ENCODE data around the gene GPC2.
A peak's percentile ranks its signal among the peaks of the same experiment; 100 is the strongest.
"Not testable (repeated sequence)": the region's sequence is repeated elsewhere in the genome, so short reads cannot be mapped to it uniquely, and the experiment has no call there.

Gene GPC2

GRCh38 chr7:100148225-100148558, 29.0 kb downstream of the GPC2 start:
- DNase-seq: no peak

DNA sequence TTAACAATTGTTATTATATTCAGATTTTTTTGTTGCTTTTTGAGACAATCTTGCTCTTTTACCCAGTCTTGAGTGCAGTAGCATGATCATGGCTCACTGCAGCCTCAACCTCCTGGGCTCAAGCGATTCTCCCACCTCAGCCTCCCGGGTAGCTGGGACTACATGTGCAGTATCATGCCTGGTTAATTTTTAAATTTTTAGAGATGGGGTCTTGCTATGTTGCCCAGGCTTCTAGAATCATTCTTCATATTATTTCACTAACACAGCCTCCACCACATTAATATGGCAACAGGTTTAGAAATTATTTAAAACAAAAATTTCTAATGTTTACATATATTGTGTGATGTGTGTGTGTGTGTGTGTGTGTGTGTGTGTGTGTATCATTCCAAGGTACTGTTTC, 29.9 kb downstream of the GPC2 start:
- DNase-seq: no peak

DNA sequence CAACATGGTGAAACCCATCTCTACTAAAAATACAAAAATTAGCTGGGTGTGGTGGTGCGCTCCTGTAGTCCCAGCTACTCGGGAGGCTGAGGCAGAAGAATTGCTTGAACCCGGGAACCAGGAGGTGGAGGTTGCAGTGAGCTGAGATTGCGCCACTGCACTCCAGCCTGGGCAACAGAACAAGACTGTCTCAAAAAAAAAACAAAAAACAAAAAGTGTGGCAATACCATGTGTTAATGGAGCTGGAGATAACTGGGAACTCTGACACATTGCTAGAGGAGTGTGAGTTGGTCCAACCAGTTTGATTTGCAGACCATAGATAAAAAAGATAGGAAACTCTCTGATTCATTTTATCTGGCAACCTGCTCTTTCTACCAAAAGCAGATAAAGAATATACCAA, 30.8 kb downstream of the GPC2 start:
- not testable (repeated sequence) for DNase-seq

DNA sequence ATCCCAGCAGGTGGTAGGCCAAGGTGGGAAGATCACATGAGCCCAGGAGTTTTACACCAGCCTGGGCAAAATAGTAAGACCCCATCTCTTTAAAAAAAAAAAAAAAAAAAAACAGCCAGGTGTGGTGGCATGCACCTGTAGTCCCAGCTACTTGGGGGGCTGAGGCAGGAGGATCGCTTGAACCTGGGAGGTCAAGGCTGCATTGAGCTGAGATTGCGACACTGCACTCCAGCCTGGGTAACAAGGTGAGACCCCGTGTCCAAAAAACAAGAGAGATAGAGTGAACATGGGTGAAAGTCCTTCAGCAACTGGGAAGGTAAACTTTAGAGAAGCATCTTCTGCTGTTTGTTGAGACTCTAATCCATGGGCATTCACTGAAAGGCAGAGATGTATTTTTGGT, 34.7 kb downstream of the GPC2 start:
- DNase-seq: no peak

DNA sequence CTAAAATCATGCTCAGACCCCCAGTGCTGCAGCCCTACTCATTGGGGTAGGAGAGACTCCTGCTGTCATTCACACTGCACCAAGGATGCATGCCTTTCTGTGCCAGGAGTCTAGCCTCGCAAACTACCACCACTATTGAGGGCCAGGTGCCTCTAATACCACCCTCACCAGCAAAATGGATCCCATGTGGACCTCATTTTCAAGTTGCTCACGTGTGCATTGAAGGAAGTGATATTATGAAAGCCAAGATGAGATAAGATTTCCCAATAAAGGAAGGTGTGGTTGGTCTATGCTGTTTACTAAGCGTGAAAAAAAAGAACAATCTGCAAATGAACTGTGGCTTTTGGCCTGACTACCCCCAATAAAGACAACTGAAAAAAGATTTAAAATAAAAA, 35.6 kb downstream of the GPC2 start:
- no peak for DNase-seq

- DNase-seq: no peak
Measured at GRCh38 chr7:100137851-100138760, 39.1 kb downstream of the GPC2 start.

- DNase-seq: peak; percentile 77 to 84 (median 80)
Measured at GRCh38 chr7:100132697-100133151, 44.5 kb downstream of the GPC2 start.

- no peak for DNase-seq
Measured at GRCh38 chr7:100132126-100132525, 45.1 kb downstream of the GPC2 start.

GRCh38 chr7:100130608-100131453, 46.4 kb downstream of the GPC2 start:
- DNase-seq: peak; percentile 79 to 85 (median 84)

DNA sequence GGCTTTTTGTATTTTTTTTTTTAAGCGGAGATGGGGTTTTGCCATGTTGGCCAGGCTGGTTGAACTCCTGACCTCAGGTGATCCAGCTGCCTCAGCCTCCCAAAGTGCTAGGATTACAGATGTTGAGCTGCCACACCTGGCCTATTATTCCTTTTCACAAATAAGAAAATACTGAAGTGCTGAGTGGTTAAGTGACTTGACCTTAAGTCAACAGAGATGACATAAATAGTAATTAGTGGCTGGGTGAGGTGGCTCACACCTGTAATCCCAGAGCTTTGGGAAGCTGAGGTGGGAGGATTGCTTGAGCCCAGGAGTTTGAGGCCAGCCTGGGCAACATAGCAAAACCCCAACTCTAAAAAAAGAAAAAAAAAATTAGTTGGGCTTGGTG, 47.0 kb downstream of the GPC2 start:
- not testable (repeated sequence) for DNase-seq

GRCh38 chr7:100128637-100128963, 48.6 kb downstream of the GPC2 start:
- no peak for DNase-seq

DNA sequence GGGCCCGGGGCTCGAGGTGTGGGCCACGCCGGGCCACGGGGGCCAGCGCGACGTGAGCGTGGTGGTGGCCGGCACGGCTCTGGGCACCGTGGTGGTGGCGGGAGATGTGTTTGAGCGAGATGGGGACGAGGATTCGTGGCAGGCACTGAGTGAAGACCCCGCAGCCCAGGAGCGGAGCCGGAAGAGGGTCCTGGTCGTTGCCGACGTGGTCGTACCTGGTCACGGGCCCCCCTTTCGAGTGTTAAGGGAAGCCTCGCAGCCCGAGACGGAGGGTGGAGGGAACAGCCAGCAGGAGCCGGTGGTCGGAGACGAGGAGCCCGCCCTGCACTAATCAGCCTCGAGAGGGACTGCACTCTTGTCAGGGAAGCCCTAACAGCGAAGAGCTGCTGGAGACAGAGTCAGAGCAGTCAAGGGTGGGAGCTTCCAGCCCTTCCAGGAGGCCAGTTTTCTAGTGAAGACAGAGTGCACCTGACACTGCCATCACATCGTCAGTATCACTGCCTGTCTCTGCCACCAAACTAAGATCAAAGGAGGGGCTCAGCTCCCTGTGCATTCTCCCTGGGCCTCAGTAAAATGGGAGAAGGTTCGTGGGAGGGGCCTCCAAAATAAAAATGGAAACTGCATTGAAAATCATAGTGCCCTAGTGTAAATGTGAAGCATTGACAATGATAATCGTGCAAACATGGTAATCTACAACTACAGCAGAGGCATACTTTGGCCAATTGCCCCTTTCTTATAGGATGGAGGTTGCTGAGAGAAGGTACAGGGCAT, 49.1 kb downstream of the GPC2 start:
- peak in 1 of 3 donors; percentile 20 for DNase-seq

DNA sequence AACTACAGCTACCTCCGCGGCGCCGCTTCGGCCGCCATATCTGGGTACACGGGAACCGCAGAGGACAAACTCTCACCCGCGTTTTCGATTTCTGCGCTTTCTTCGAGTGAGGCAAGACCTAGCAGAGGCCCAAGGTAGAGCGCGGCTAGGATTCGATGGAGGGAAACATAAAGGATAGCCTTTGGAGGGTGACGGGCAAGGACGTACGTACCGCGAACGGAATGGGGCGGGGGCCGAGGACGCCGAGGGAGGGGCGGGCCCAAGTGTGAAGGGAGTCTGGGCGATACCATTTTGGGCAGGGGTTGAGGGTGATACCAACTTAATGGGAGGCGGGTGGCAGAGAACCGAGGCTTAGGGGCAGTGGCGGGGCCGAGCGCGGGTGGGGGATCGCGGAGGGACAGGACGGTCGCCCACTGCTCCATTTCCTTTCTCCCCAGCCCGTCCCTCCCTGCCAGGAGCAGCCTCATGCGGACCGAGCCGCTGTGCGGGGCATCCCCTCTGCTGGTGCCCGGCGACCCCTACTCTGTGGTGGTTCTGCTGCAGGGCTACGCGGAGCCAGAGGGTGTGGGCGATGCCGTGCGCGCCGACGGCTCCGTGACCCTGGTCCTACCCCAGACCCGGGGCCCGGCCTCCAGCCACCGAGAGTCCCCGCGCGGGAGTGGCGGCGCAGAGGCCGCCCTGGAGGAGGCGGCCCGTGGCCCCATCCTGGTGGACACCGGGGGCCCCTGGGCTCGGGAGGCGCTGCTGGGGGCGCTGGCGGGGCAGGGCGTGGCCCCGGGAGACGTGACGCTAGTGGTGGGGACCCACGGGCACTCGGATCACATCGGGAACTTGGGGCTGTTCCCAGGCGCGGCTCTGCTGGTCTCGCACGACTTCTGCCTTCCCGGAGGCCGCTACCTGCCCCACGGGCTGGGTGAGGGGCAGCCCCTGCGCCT, 50.0 kb downstream of the GPC2 start, which contains the start of gene MBLAC1:
Gene MBLAC1, plus strand, starts transcription at position 37 of the 935 bp plus-strand sequence. Its CDS starts 429 bp downstream, at position 466.
- DNase-seq: peak; percentile 86 to 94 (median 92)

DNA sequence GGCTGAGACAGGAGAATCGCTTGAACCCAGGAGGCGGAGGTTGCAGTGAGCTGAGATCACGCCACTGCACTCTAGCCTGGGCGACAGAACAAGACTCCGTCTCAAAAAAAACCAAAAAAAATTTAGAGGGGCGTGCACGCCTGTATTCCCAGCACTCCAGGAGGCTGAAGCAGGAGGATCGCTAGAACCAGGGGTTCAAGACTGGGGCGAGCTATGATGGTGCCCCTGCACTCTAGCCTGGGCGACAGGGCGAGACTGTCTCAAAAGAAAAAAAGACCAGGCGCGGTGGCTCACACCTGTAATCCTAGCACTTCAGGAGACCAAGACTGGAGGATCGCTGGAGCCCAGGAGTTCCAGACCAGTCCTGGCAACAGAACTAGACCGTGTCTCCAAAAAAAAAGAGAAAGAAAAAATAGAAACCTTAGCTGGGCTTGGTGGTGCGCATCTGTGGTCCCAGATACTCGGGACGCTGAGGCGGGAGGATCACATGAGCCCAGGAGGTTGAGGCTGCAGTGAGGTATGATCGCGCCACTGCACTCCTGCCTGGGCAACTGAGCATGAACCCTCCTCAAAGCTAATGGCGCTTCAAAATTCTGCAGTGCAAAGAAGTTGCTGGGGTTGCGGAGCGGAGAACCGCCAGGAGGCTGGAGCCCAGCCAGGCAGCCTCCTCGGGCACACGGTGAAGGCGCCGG, 50.8 kb downstream of the GPC2 start:
- DNase-seq: no peak

DNA sequence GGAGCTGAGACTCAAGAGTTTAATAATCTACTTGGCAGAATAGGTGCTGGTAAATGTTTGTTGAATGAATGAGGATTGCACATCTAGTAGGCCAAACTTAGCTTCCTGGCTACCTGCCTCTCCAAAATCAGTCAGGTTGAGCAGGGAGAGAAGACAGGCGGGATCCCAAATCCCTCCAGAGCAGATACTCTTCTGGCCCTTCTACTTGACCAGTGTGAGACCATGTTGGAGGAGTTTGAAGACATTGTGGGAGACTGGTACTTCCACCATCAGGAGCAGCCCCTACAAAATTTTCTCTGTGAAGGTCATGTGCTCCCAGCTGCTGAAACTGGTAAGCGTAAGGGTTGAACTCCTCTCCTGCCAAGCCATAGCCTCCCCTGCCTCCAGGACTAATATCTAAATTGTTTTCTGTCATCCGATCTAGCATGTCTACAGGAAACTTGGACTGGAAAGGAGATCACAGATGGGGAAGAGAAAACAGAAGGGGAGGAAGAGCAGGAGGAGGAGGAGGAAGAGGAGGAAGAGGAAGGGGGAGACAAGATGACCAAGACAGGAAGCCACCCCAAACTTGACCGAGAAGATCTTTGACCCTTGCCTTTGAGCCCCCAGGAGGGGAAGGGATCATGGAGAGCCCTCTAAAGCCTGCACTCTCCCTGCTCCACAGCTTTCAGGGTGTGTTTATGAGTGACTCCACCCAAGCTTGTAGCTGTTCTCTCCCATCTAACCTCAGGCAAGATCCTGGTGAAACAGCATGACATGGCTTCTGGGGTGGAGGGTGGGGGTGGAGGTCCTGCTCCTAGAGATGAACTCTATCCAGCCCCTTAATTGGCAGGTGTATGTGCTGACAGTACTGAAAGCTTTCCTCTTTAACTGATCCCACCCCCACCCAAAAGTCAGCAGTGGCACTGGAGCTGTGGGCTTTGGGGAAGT, 52.6 kb downstream of the GPC2 start:
- no peak for DNase-seq

DNA sequence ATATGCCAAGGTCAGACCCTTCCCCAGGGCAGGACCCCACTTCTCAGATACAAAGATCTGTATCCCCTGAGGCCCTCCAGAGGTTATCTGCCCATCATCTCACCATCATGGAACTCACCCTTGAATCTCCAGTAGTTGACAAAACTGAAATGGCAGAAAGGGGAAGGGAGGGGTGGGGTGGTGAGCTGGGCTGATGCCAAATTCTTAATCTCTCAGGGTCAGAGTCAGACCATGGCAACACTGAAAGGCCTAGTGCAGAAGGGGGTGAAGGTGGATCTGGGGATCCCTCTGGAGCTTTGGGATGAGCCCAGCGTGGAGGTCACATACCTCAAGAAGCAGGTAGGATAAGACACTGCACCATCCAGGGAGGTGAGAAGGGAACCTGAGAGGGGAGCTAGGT, 54.6 kb downstream of the GPC2 start:
- no peak for DNase-seq

- no peak for DNase-seq
Measured at GRCh38 chr7:100122067-100122466, 55.1 kb downstream of the GPC2 start.

GRCh38 chr7:100120733-100121036, 56.5 kb downstream of the GPC2 start:
- no peak for DNase-seq

GRCh38 chr7:100119970-100120732, 57.0 kb downstream of the GPC2 start:
- peak in 2 of 3 donors; percentile 60 to 63 for DNase-seq
